Transverse colon (tissue), 3 donors: ENCODE measurements around the gene UNC13C.

ENCODE experiments used
- CTCF ChIP-seq, 5 experiments: fragments of 200-600 bp in 3 of 5; fragments of 450-650 bp in 2 of 5; sonication (generic) in 3 of 5; IDR thresholded peaks; 1 replicate in 2 of 5; 2 replicates in 3 of 5; pipeline ENCODE4 v1.5.1; 2016 to 2017; ENCODE audit warnings: antibody characterized with exemption in 5 of 5, inconsistent platforms in 3 of 5, mild to moderate bottlenecking in 2 of 5, moderate library complexity in 1 of 5
- EP300 ChIP-seq: sonication (generic); formaldehyde crosslinking; IDR thresholded peaks from one replicate; pipeline ENCODE4 v1.6.1; 2017; ENCODE audit warnings: antibody characterized with exemption, low read depth

GRCh38 chr15:54035616-54036015, 57.4 kb downstream of the UNC13C start:
- TF ChIP-seq CTCF (IDR thresholded peaks at IDR 0.05) (no peak), EP300 (no peak)
